ENCODE data around the gene CAPN7. TPM values are rescaled to one million over a fixed set of nuclear protein-coding genes. Genes with fewer than 3 reads are reported as not detected.

The CAPN7 gene
- total RNA-seq, 1 experiment from 2014 or later = 10.6 TPM

GRCh38 chr3:15300323-15301078 lies 94.5 kb downstream of the CAPN7 start:
- no peak overlapping the region for H3K4me3 ChIP-seq (ENCODE audit: insufficient read depth, low read depth, low read length)
- no peak for DNase-seq
- H3K27me3 ChIP-seq (ENCODE audit: control insufficient read depth, insufficient read depth, low read length) = no peaks in the 10 kb centered on the region
- H3K36me3 ChIP-seq (replicated peaks; ENCODE audit: control insufficient read depth, insufficient read depth, low read length) = no peaks in the 10 kb centered on the region; the same call in none of the 2 replicates

- no peaks in the 10 kb centered on the region for H3K27me3 ChIP-seq (ENCODE audit: control insufficient read depth, insufficient read depth, low read length)
Measured at GRCh38 chr3:15301761-15302160, 95.7 kb downstream of the CAPN7 start.

More at GRCh38 chr3:15301761-15302160, 95.7 kb downstream of the CAPN7 start:
- Histone ChIP-seq H3K4me3 (ENCODE audit: insufficient read depth, low read depth, low read length) (no peak overlapping the region), H3K36me3 (replicated peaks; ENCODE audit: control insufficient read depth, insufficient read depth, low read length) (no peaks in the 10 kb centered on the region; the same call in none of the 2 replicates)
- DNase-seq = no peak

Other genes starting within 250 kb of the CAPN7 start
- 22.0 and 25.8 TPM in 2 replicates for gene MRPS25, start 140.9 kb upstream of the CAPN7 start, total RNA-seq (2014; rRNA removed; shearing (Covaris generic))
- gene RBSN, start 107.1 kb upstream of the CAPN7 start, total RNA-seq (2014; rRNA removed; shearing (Covaris generic)) = 17.6 and 22.3 TPM in 2 replicates
- gene SH3BP5, start 126.3 kb downstream of the CAPN7 start, total RNA-seq (2014; rRNA removed; shearing (Covaris generic)) = 8.0 and 10.0 TPM in 2 replicates
- 13.3 and 14.0 TPM in 2 replicates for gene METTL6, start 221.3 kb downstream of the CAPN7 start, total RNA-seq (2014; rRNA removed; shearing (Covaris generic))
- gene EAF1, start 221.4 kb downstream of the CAPN7 start, total RNA-seq (2014; rRNA removed; shearing (Covaris generic)) = 25.7 and 31.2 TPM in 2 replicates